Esophagus squamous epithelium (tissue), 5 donors: Measurements from ENCODE around the gene IRX5. TPM values are rescaled to one million over a fixed set of nuclear protein-coding genes. Genes with fewer than 3 reads are reported as not detected.

Experiments
- DNase-seq: peaks from one replicate; lab custom pipeline; 2025; lab: John Stamatoyannopoulos, UW
- H3K27ac ChIP-seq, 4 donors: fragments of 200-600 bp; sonication (generic); one replicate each; pipeline ENCODE4 v1.5.1; 2016 to 2019; ENCODE audit warnings: mild to moderate bottlenecking in 1 of 4
- H3K27me3 ChIP-seq, 4 donors: fragments of 200-600 bp; sonication (generic); 1 replicate in 3 of 4; 2 replicates in 1 of 4; pipeline versions ENCODE4 v1.5.1 to v1.6.0; 2017 to 2021; ENCODE audit warnings: antibody characterized with exemption in 1 of 4
- H3K36me3 ChIP-seq, 3 donors: fragments of 200-600 bp; sonication (generic); one replicate each; pipeline ENCODE4 v1.5.1; 2016 to 2019
- H3K4me1 ChIP-seq, 3 donors: fragments of 200-600 bp; sonication (generic); one replicate each; pipeline ENCODE4 v1.5.1; 2017 to 2019
- H3K4me3 ChIP-seq, 4 donors: fragments of 200-600 bp; sonication (generic); 1 replicate in 3 of 4; 2 replicates in 1 of 4; pipeline ENCODE4 v1.5.1; 2016 to 2019; ENCODE audit warnings: mild to moderate bottlenecking in 2 of 4, moderate library complexity in 1 of 4
- H3K9me3 ChIP-seq, 3 donors: fragments of 200-600 bp; sonication (generic); one replicate each; pipeline ENCODE4 v1.5.1; 2016 to 2019
- CTCF ChIP-seq, 6 experiments: fragments of 450-650 bp in 4 of 6; fragments of 200-600 bp in 2 of 6; sonication (generic) in 2 of 6; IDR thresholded peaks; one replicate each; pipeline ENCODE4 v1.5.1; 2016 to 2019; ENCODE audit warnings: antibody characterized with exemption in 6 of 6, mild to moderate bottlenecking in 4 of 6, moderate library complexity in 4 of 6
- POLR2A ChIP-seq, 4 donors: fragments of 450-650 bp; IDR thresholded peaks; one replicate each; pipeline ENCODE4 v1.6.1; 2017; ENCODE audit warnings: antibody characterized with exemption in 4 of 4, mild to moderate bottlenecking in 4 of 4, moderate library complexity in 3 of 4
- WGBS, 2 donors: methylation state at CpG; one replicate each; pipeline ENCODE4 v1.1.5; 2018; 5-methylcytosine and 5-hydroxymethylcytosine counted together
- intact Hi-C: fragments of 100-400 bp; cut with DNase I; formaldehyde crosslinking; loops from one replicate; pipeline ENCODE4 v1.15.0; 2022
- total RNA-seq, 4 donors: library from RNA; depleted of rRNA; stranded (reverse); fragments of >200 nt; gene quantifications; one replicate each; pipeline ENCODE4 v1.1.0, GENCODE V29; 2016
- donor health status: DM: yes; HTN: yes; CAD: no.

IRX5 gene
- total RNA-seq, 4 donors from 2014 or later, result 11.9 to 23.5 (median 14.0) TPM

GRCh38 chr16:54911079-54911478 is 19.6 kb upstream of the IRX5 start:
- intact Hi-C loops, result no loop called here
- DNase-seq, result no peak
- Histone ChIP-seq H3K27ac (no peak overlapping the region), H3K9me3 (no peaks in the 10 kb centered on the region), H3K4me1 (no peaks in the 10 kb centered on the region), H3K27me3 (peaks cover 0 to 8% (median 0%) of the 10 kb centered on the region in 4 donors), H3K36me3 (peaks cover 0 to under 1% (median 0%) of the 10 kb centered on the region in 3 donors), H3K4me3 (no peak overlapping the region)
- no peak for TF ChIP-seq CTCF (IDR thresholded peaks at IDR 0.05)
- no peak for TF ChIP-seq POLR2A (IDR thresholded peaks at IDR 0.05)
- 65 to 69% methylated on average over 5 of the region's 5 CpGs for WGBS, 2 donors

GRCh38 chr16:54912720-54913119 is 17.9 kb upstream of the IRX5 start:
- H3K36me3 ChIP-seq, result peaks cover 0 to 10% (median 0%) of the 10 kb centered on the region in 3 donors
- no peaks in the 10 kb centered on the region for H3K9me3 ChIP-seq
- 33 to 69% methylated on average over 2 of the region's 2 CpGs for WGBS, 2 donors
- no peaks in the 10 kb centered on the region for H3K4me1 ChIP-seq
- intact Hi-C loops, result no loop called here
- H3K27me3 ChIP-seq, result peaks cover 0 to 12% (median 0%) of the 10 kb centered on the region in 4 donors
- TF ChIP-seq POLR2A (IDR thresholded peaks at IDR 0.05) (no peak), CTCF (IDR thresholded peaks at IDR 0.05) (no peak)
- H3K4me3 ChIP-seq, result no peak overlapping the region
- H3K27ac ChIP-seq, result no peak overlapping the region
- DNase-seq, result no peak

GRCh38 chr16:54921206-54921824 is 9.3 kb upstream of the IRX5 start:
- Histone ChIP-seq H3K9me3 (no peaks in the 10 kb centered on the region), H3K27ac (no peak overlapping the region), H3K4me1 (peaks cover 0 to 32% (median 2%) of the 10 kb centered on the region in 3 donors), H3K27me3 (peaks cover 0 to 69% (median 3%) of the 10 kb centered on the region in 4 donors), H3K36me3 (peaks cover 0 to 16% (median 0%) of the 10 kb centered on the region in 3 donors), H3K4me3 (no peak overlapping the region)
- 65 to 78% methylated on average over 3 of the region's 3 CpGs for WGBS, 2 donors
- intact Hi-C loops, result no loop called here
- TF ChIP-seq CTCF (IDR thresholded peaks at IDR 0.05) (no peak), POLR2A (IDR thresholded peaks at IDR 0.05) (no peak)
- DNase-seq, result no peak

- intact Hi-C loops, result no loop called here
- H3K27me3 ChIP-seq, result peaks cover 0 to 84% (median 9%) of the 10 kb centered on the region in 4 donors
These were observed 7.6 kb upstream of the IRX5 start for GRCh38 chr16:54923055-54923473.

More at GRCh38 chr16:54923055-54923473, 7.6 kb upstream of the IRX5 start:
- Histone ChIP-seq H3K36me3 (peaks cover 0 to 5% (median 0%) of the 10 kb centered on the region in 3 donors), H3K4me1 (peaks cover 0 to 48% (median 2%) of the 10 kb centered on the region in 3 donors), H3K27ac (no peak overlapping the region), H3K9me3 (no peaks in the 10 kb centered on the region), H3K4me3 (no peak overlapping the region)
- 65 to 67% methylated on average over 4 of the region's 4 CpGs for WGBS, 2 donors
- TF ChIP-seq CTCF (IDR thresholded peaks at IDR 0.05) (no peak), POLR2A (IDR thresholded peaks at IDR 0.05) (no peak)
- no peak for DNase-seq
